Progenitor cell of endocrine pancreas (in vitro differentiated cells): ENCODE results near the gene DHCR24. TPM values are rescaled to one million over a fixed set of nuclear protein-coding genes. Genes with fewer than 3 reads are reported as not detected.

Source experiments
- DNase-seq: peaks from one replicate; pipeline ENCODE4 v3.0.0; 2021; ENCODE audit warnings: low spot score; ENCODE audit not compliant: unreplicated experiment
- H3K27ac Mint-ChIP-seq: 2 replicates; pipeline ENCODE4 v1.8.0; 2021; ENCODE audit warnings: mild to moderate bottlenecking, moderate library complexity, mixed read lengths
- H3K27me3 Mint-ChIP-seq: 2 replicates; pipeline ENCODE4 v1.8.0; 2021; ENCODE audit warnings: mixed read lengths
- H3K36me3 Mint-ChIP-seq: 2 replicates; pipeline ENCODE4 v1.8.0; 2022; ENCODE audit warnings: mixed read lengths; ENCODE audit not compliant: insufficient read depth
- H3K4me1 Mint-ChIP-seq: 2 replicates; pipeline ENCODE4 v1.8.0; 2021; ENCODE audit warnings: low read depth, mixed read lengths
- H3K4me3 Mint-ChIP-seq: 2 replicates; pipeline ENCODE4 v1.8.0; 2021; ENCODE audit warnings: low read depth, mild to moderate bottlenecking, moderate library complexity, mixed read lengths
- H3K9me3 Mint-ChIP-seq: 2 replicates; pipeline ENCODE4 v1.8.0; 2021; ENCODE audit warnings: low read depth, mixed read lengths
- total RNA-seq: library from RNA; stranded (reverse); gene quantifications from 2 replicates; pipeline ENCODE4 v1.2.1, GENCODE V29; 2021
- TF ChIP-seq, protein P1 (sequence below): fragments of 200-600 bp; sonication (generic); IDR thresholded peaks from one replicate; pipeline ENCODE4 v1.5.0; 2021; ENCODE audit warnings: antibody characterized with exemption, mild to moderate bottlenecking; ENCODE audit not compliant: unreplicated experiment

Gene DHCR24
- total RNA-seq, 1 donor from 2014 or later: 229 TPM

GRCh38 chr1:54809496-54810074 lies 77.4 kb downstream of the DHCR24 start:
- TF ChIP-seq, protein P1, sequence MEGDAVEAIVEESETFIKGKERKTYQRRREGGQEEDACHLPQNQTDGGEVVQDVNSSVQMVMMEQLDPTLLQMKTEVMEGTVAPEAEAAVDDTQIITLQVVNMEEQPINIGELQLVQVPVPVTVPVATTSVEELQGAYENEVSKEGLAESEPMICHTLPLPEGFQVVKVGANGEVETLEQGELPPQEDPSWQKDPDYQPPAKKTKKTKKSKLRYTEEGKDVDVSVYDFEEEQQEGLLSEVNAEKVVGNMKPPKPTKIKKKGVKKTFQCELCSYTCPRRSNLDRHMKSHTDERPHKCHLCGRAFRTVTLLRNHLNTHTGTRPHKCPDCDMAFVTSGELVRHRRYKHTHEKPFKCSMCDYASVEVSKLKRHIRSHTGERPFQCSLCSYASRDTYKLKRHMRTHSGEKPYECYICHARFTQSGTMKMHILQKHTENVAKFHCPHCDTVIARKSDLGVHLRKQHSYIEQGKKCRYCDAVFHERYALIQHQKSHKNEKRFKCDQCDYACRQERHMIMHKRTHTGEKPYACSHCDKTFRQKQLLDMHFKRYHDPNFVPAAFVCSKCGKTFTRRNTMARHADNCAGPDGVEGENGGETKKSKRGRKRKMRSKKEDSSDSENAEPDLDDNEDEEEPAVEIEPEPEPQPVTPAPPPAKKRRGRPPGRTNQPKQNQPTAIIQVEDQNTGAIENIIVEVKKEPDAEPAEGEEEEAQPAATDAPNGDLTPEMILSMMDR: no peak
- Mint-ChIP-seq H3K27ac (no peak overlapping the region), H3K4me3 (no peak overlapping the region), H3K9me3 (no peaks in the 10 kb centered on the region), H3K36me3 (no peaks in the 10 kb centered on the region), H3K4me1 (peaks cover 1% of the 10 kb centered on the region), H3K27me3 (peaks cover 20% of the 10 kb centered on the region)
- DNase-seq: no peak

GRCh38 chr1:54808443-54809207 lies 78.4 kb downstream of the DHCR24 start:
- H3K4me1 Mint-ChIP-seq: peaks cover 1% of the 10 kb centered on the region
- TF ChIP-seq, protein P1: no peak
- no peaks in the 10 kb centered on the region for H3K36me3 Mint-ChIP-seq
- no peaks in the 10 kb centered on the region for H3K9me3 Mint-ChIP-seq
- H3K27me3 Mint-ChIP-seq: peaks cover 20% of the 10 kb centered on the region
- DNase-seq: no peak
- H3K27ac Mint-ChIP-seq: no peak overlapping the region
- H3K4me3 Mint-ChIP-seq: no peak overlapping the region

GRCh38 chr1:54807756-54808155 lies 79.2 kb downstream of the DHCR24 start:
- H3K27me3 Mint-ChIP-seq: peaks cover 21% of the 10 kb centered on the region
- no peak overlapping the region for H3K4me3 Mint-ChIP-seq
- no peaks in the 10 kb centered on the region for H3K36me3 Mint-ChIP-seq
- TF ChIP-seq, protein P1: no peak
- DNase-seq: no peak
- H3K4me1 Mint-ChIP-seq: peaks cover 1% of the 10 kb centered on the region
- H3K9me3 Mint-ChIP-seq: no peaks in the 10 kb centered on the region
- H3K27ac Mint-ChIP-seq: no peak overlapping the region

DNA sequence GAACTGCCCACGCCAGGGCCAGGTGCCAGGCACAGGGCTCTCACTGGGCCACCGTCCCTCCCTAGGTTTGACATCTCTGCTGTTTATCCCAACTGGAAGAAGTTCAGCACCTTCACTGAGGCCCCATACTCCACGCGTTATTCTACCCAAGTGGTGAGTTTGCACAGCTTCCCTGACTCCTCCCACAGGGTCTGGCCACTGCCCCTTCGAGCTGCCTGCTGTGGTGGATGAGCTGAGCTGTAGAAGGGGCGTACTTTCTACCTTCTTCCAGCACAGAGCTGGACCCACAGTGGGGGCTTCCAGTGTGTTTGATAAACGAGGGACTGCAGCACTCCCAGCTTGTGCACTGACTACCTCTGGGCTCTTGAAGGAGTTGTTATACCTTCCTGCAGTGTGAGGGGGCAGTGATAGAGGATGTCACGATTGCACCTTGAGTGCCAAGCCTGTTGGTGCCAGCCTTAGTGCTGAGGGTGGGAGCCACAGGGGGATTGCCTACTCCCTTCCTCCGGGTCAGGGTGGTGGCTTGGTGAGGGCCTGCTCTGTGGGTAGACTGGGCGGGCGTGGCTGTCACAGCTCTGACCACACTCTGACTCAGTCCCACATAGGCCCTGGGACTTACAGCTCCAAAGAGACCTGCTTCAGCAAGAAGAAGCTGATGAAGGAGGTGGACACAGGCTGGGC lies 79.9 kb downstream of the DHCR24 start:
- Mint-ChIP-seq H3K36me3 (no peaks in the 10 kb centered on the region), H3K4me1 (peaks cover 1% of the 10 kb centered on the region), H3K27ac (no peak overlapping the region), H3K9me3 (no peaks in the 10 kb centered on the region), H3K27me3 (peaks cover 18% of the 10 kb centered on the region), H3K4me3 (no peak overlapping the region)
- DNase-seq: no peak
- TF ChIP-seq, protein P1: no peak

GRCh38 chr1:54805981-54806381 lies 81.0 kb downstream of the DHCR24 start:
- H3K4me1 Mint-ChIP-seq: peaks cover 1% of the 10 kb centered on the region
- no peak overlapping the region for H3K27ac Mint-ChIP-seq
- TF ChIP-seq, protein P1: no peak
- DNase-seq: no peak
- peaks cover 19% of the 10 kb centered on the region for H3K27me3 Mint-ChIP-seq
- H3K36me3 Mint-ChIP-seq: no peaks in the 10 kb centered on the region
- H3K9me3 Mint-ChIP-seq: no peaks in the 10 kb centered on the region
- H3K4me3 Mint-ChIP-seq: no peak overlapping the region
